ENCODE data around the gene BNC2.

Gene BNC2

GRCh38 chr9:16654596-16655126 is 215.8 kb downstream of the BNC2 start:
- no peak overlapping the region for H3K27ac ChIP-seq (ENCODE audit: low read depth, low read length, severe bottlenecking)
- peaks cover 8% of the 10 kb centered on the region for H3K4me1 ChIP-seq (ENCODE audit: control insufficient read depth, insufficient read depth, low read length, poor library complexity, severe bottlenecking)
- no peaks in the 10 kb centered on the region for H3K9me3 ChIP-seq (ENCODE audit: control insufficient read depth, low read length)
- no peak overlapping the region for H3K4me3 ChIP-seq (ENCODE audit: extremely low read depth, insufficient read depth, low read length, poor library complexity, severe bottlenecking)
- no peaks in the 10 kb centered on the region for H3K36me3 ChIP-seq (ENCODE audit: control insufficient read depth, insufficient read depth, low read length)
- no CpG with 5 or more reads among the region's 3 CpGs for WGBS, 2 experiments (ENCODE audit: insufficient coverage in 2 of 2)

- Histone ChIP-seq H3K9me3 (ENCODE audit: control insufficient read depth, low read length) (no peaks in the 10 kb centered on the region), H3K4me1 (ENCODE audit: control insufficient read depth, insufficient read depth, low read length, poor library complexity, severe bottlenecking) (peaks cover 8% of the 10 kb centered on the region), H3K36me3 (ENCODE audit: control insufficient read depth, insufficient read depth, low read length) (no peaks in the 10 kb centered on the region), H3K27ac (ENCODE audit: low read depth, low read length, severe bottlenecking) (peak overlapping the region; percentile 16), H3K4me3 (ENCODE audit: extremely low read depth, insufficient read depth, low read length, poor library complexity, severe bottlenecking) (no peak overlapping the region)
- 72 to 78% methylated on average over 7 to 9 of the region's 13 CpGs for WGBS, 2 experiments (ENCODE audit: insufficient coverage in 2 of 2)
Measured at GRCh38 chr9:16653491-16654399, 216.7 kb downstream of the BNC2 start.

GRCh38 chr9:16652582-16652981 is 217.9 kb downstream of the BNC2 start:
- no peak overlapping the region for H3K27ac ChIP-seq (ENCODE audit: low read depth, low read length, severe bottlenecking)
- H3K9me3 ChIP-seq (ENCODE audit: control insufficient read depth, low read length), result no peaks in the 10 kb centered on the region
- no peaks in the 10 kb centered on the region for H3K36me3 ChIP-seq (ENCODE audit: control insufficient read depth, insufficient read depth, low read length)
- WGBS, 2 experiments (ENCODE audit: insufficient coverage in 2 of 2), result 83% methylated on average over 1 of the region's 4 CpGs; no CpG with 5 or more reads in 1 of the 2 experiments
- H3K4me3 ChIP-seq (ENCODE audit: extremely low read depth, insufficient read depth, low read length, poor library complexity, severe bottlenecking), result no peak overlapping the region
- peaks cover 8% of the 10 kb centered on the region for H3K4me1 ChIP-seq (ENCODE audit: control insufficient read depth, insufficient read depth, low read length, poor library complexity, severe bottlenecking)

GRCh38 chr9:16651446-16651964 is 219.0 kb downstream of the BNC2 start:
- Histone ChIP-seq H3K36me3 (ENCODE audit: control insufficient read depth, insufficient read depth, low read length) (no peaks in the 10 kb centered on the region), H3K4me1 (ENCODE audit: control insufficient read depth, insufficient read depth, low read length, poor library complexity, severe bottlenecking) (peaks cover 8% of the 10 kb centered on the region), H3K9me3 (ENCODE audit: control insufficient read depth, low read length) (no peaks in the 10 kb centered on the region), H3K27ac (ENCODE audit: low read depth, low read length, severe bottlenecking) (no peak overlapping the region), H3K4me3 (ENCODE audit: extremely low read depth, insufficient read depth, low read length, poor library complexity, severe bottlenecking) (no peak overlapping the region)
- WGBS, 2 experiments (ENCODE audit: insufficient coverage in 2 of 2), result 100% methylated on average over 2 of the region's 5 CpGs; no CpG with 5 or more reads in 1 of the 2 experiments

GRCh38 chr9:16645970-16646369 is 224.5 kb downstream of the BNC2 start:
- no peak overlapping the region for H3K27ac ChIP-seq (ENCODE audit: low read depth, low read length, severe bottlenecking)
- no peak overlapping the region for H3K4me3 ChIP-seq (ENCODE audit: extremely low read depth, insufficient read depth, low read length, poor library complexity, severe bottlenecking)
- no peaks in the 10 kb centered on the region for H3K9me3 ChIP-seq (ENCODE audit: control insufficient read depth, low read length)
- no peaks in the 10 kb centered on the region for H3K4me1 ChIP-seq (ENCODE audit: control insufficient read depth, insufficient read depth, low read length, poor library complexity, severe bottlenecking)
- WGBS, 2 experiments (ENCODE audit: insufficient coverage in 2 of 2), result 92% methylated on average over 2 of the region's 4 CpGs; no CpG with 5 or more reads in 1 of the 2 experiments
- no peaks in the 10 kb centered on the region for H3K36me3 ChIP-seq (ENCODE audit: control insufficient read depth, insufficient read depth, low read length)

GRCh38 chr9:16642421-16643109 is 227.9 kb downstream of the BNC2 start:
- no peak overlapping the region for H3K27ac ChIP-seq (ENCODE audit: low read depth, low read length, severe bottlenecking)
- WGBS, 2 experiments (ENCODE audit: insufficient coverage in 2 of 2), result 100% methylated on average over 1 of the region's 2 CpGs; no CpG with 5 or more reads in 1 of the 2 experiments
- no peaks in the 10 kb centered on the region for H3K36me3 ChIP-seq (ENCODE audit: control insufficient read depth, insufficient read depth, low read length)
- H3K4me3 ChIP-seq (ENCODE audit: extremely low read depth, insufficient read depth, low read length, poor library complexity, severe bottlenecking), result no peak overlapping the region
- H3K9me3 ChIP-seq (ENCODE audit: control insufficient read depth, low read length), result no peaks in the 10 kb centered on the region
- peaks cover 7% of the 10 kb centered on the region for H3K4me1 ChIP-seq (ENCODE audit: control insufficient read depth, insufficient read depth, low read length, poor library complexity, severe bottlenecking)

- Histone ChIP-seq H3K4me3 (ENCODE audit: extremely low read depth, insufficient read depth, low read length, poor library complexity, severe bottlenecking) (no peak overlapping the region), H3K4me1 (ENCODE audit: control insufficient read depth, insufficient read depth, low read length, poor library complexity, severe bottlenecking) (peaks cover 9% of the 10 kb centered on the region), H3K36me3 (ENCODE audit: control insufficient read depth, insufficient read depth, low read length) (no peaks in the 10 kb centered on the region), H3K9me3 (ENCODE audit: control insufficient read depth, low read length) (no peaks in the 10 kb centered on the region), H3K27ac (ENCODE audit: low read depth, low read length, severe bottlenecking) (no peak overlapping the region)
- WGBS, 2 experiments (ENCODE audit: insufficient coverage in 2 of 2), result 71 to 89% methylated on average over 1 of the region's 2 CpGs
Measured at GRCh38 chr9:16640649-16641048, 229.8 kb downstream of the BNC2 start.

GRCh38 chr9:16639644-16640043 is 230.8 kb downstream of the BNC2 start:
- Histone ChIP-seq H3K4me1 (ENCODE audit: control insufficient read depth, insufficient read depth, low read length, poor library complexity, severe bottlenecking) (peaks cover 9% of the 10 kb centered on the region), H3K36me3 (ENCODE audit: control insufficient read depth, insufficient read depth, low read length) (no peaks in the 10 kb centered on the region), H3K9me3 (ENCODE audit: control insufficient read depth, low read length) (no peaks in the 10 kb centered on the region), H3K4me3 (ENCODE audit: extremely low read depth, insufficient read depth, low read length, poor library complexity, severe bottlenecking) (no peak overlapping the region), H3K27ac (ENCODE audit: low read depth, low read length, severe bottlenecking) (no peak overlapping the region)
- WGBS, 2 experiments (ENCODE audit: insufficient coverage in 2 of 2), result 100% methylated on average over 2 of the region's 4 CpGs

GRCh38 chr9:16637911-16638310 is 232.6 kb downstream of the BNC2 start:
- 94 to 98% methylated on average over 5 of the region's 5 CpGs for WGBS, 2 experiments (ENCODE audit: insufficient coverage in 2 of 2)
- Histone ChIP-seq H3K36me3 (ENCODE audit: control insufficient read depth, insufficient read depth, low read length) (no peaks in the 10 kb centered on the region), H3K27ac (ENCODE audit: low read depth, low read length, severe bottlenecking) (peak overlapping the region; percentile 13), H3K4me3 (ENCODE audit: extremely low read depth, insufficient read depth, low read length, poor library complexity, severe bottlenecking) (no peak overlapping the region), H3K9me3 (ENCODE audit: control insufficient read depth, low read length) (no peaks in the 10 kb centered on the region), H3K4me1 (ENCODE audit: control insufficient read depth, insufficient read depth, low read length, poor library complexity, severe bottlenecking) (peaks cover 9% of the 10 kb centered on the region)

GRCh38 chr9:16637218-16637617 is 233.3 kb downstream of the BNC2 start:
- Histone ChIP-seq H3K27ac (ENCODE audit: low read depth, low read length, severe bottlenecking) (no peak overlapping the region), H3K9me3 (ENCODE audit: control insufficient read depth, low read length) (no peaks in the 10 kb centered on the region), H3K4me1 (ENCODE audit: control insufficient read depth, insufficient read depth, low read length, poor library complexity, severe bottlenecking) (peaks cover 9% of the 10 kb centered on the region), H3K4me3 (ENCODE audit: extremely low read depth, insufficient read depth, low read length, poor library complexity, severe bottlenecking) (no peak overlapping the region), H3K36me3 (ENCODE audit: control insufficient read depth, insufficient read depth, low read length) (no peaks in the 10 kb centered on the region)
- no CpG with 5 or more reads among the region's 1 CpG for WGBS, 2 experiments (ENCODE audit: insufficient coverage in 2 of 2)

Data from mesodermal cell (in vitro differentiated cells).